ENCODE results near the gene LARP7. TPM values are rescaled to one million over a fixed set of nuclear protein-coding genes. Genes with fewer than 3 reads are reported as not detected.
A peak's percentile ranks its signal among the peaks of the same experiment; 100 is the strongest.

Gene LARP7
- total and polyA plus RNA-seq, 2 of the 8 experiments (the other 6 are each of a cell fraction or from before 2014, with no cell fraction given): 9.3 to 38.3 TPM

GRCh38 chr4:112704991-112705845 is 68.3 kb downstream of the LARP7 start (continued):
- TF ChIP-seq E2F6 (IDR thresholded peaks at IDR 0.05) (peak; percentile 57; the same call in 1 of the 2 replicates), ATF3 (IDR thresholded peaks at IDR 0.05; ENCODE audit: insufficient read depth, low read depth, low read length) (no peak), CTBP2 (IDR thresholded peaks at IDR 0.05; ENCODE audit: borderline replicate concordance, insufficient read depth, insufficient read length, low read length) (no peak), CHD1 (IDR thresholded peaks at IDR 0.05; ENCODE audit: low read depth, low read length) (0 out of 2 replicates have a peak, but pooled peaks have one; percentile 18), SAP30 (IDR thresholded peaks at IDR 0.05; ENCODE audit: insufficient read depth, insufficient replicate concordance, low read length) (no peak), HDAC2 (IDR thresholded peaks at IDR 0.05; ENCODE audit: borderline replicate concordance in 1 of 2, low read depth in 2 of 2, low read length in 2 of 2) (no peak), RXRA (IDR thresholded peaks at IDR 0.05; ENCODE audit: insufficient read depth, low read depth, low read length) (no peak), PHF8 (conservative IDR thresholded peaks at IDR 0.05; ENCODE audit: low read depth, low read length) (0 out of 2 replicates have a peak, but pooled peaks have one; percentile 5), KDM4A (IDR thresholded peaks at IDR 0.05; ENCODE audit: low read depth, low read length, severe bottlenecking) (peak; percentile 20), TAF1 (IDR thresholded peaks at IDR 0.05; ENCODE audit: low read depth, low read length) (peak; percentile 36; the same call in 1 of the 2 replicates), ASH2L (IDR thresholded peaks at IDR 0.05; ENCODE audit: low read length) (peak; percentile 19), TBP (IDR thresholded peaks at IDR 0.05; ENCODE audit: low read depth, low read length) (peak; percentile 15; the same call in 1 of the 2 replicates), SUZ12 (IDR thresholded peaks at IDR 0.05; ENCODE audit: low read length) (no peak), SP1 (IDR thresholded peaks at IDR 0.05; ENCODE audit: low read depth, low read length) (no peak)

All from H1 (cell line).